ENCODE measurements around the gene C1orf105.

GRCh38 chr1:172453607-172454006, 33.1 kb downstream of the C1orf105 start:
- TF ChIP-seq FOXJ3 (CRISPR knock-in tag; IDR thresholded peaks at IDR 0.05) (no peak), YY1 (IDR thresholded peaks at IDR 0.05; ENCODE audit: low read depth) (no peak)

All from SK-N-SH (cell line).